OCI-LY7 (cell line): Measurements from ENCODE around the gene XYLT1.

Source experiments
- CTCF ChIP-seq: fragments of 200-600 bp; sonication (generic); conservative IDR thresholded peaks from 2 replicates; pipeline ENCODE4 v1.5.1; 2014; ENCODE audit warnings: mild to moderate bottlenecking, antibody characterized with exemption, low read length, moderate library complexity, mixed read lengths
- EZH2phosphoT487 ChIP-seq: fragments of 200-600 bp; sonication (generic); IDR thresholded peaks from 2 replicates; pipeline ENCODE4 v1.6.1; 2018; ENCODE audit warnings: low read depth, borderline replicate concordance, mild to moderate bottlenecking, mixed run types, antibody characterized with exemption, low read length, moderate library complexity, mixed read lengths

DNA sequence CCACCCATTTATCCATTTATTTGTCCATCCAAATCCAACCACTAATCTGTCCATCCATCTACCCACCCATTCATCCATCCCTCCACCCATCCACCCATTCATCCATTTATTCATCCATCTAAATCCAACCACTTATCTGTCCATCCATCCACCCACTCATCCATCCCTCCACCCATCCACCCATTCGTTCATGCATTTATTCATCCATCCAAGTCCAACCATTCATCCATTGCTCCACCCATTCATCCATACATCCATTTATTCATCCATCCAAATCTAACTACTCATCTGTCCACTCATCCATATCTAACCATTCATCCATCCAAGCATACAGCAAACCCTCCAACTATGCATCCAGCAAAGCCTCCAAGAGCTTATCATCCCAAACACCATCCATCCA, 267.3 kb downstream of the XYLT1 start:
- TF ChIP-seq CTCF (no peak), EZH2phosphoT487 (no peak)
